Stomach (tissue), 9 donors: Measurements from ENCODE around the gene ABCA7. TPM values are rescaled to one million over a fixed set of nuclear protein-coding genes. Genes with fewer than 3 reads are reported as not detected.

ENCODE experiments used
- DNase-seq, 2 donors: peaks; one replicate each; pipeline versions ENCODE4 v3.0.0 to v3.0.0-alpha.2; 2013 to 2019
- H3K27ac ChIP-seq, 5 donors: fragments of 200-600 bp in 4 of 5; sonication (generic) in 4 of 5; one replicate each; pipeline ENCODE4 v1.5.1; 2013 to 2019; ENCODE audit warnings: mild to moderate bottlenecking in 1 of 5, moderate library complexity in 1 of 5
- H3K27me3 ChIP-seq, 3 donors: fragments of 200-600 bp; sonication (generic); one replicate each; pipeline ENCODE4 v1.5.1; 2017 to 2019; ENCODE audit warnings: mixed run types in 1 of 3
- H3K36me3 ChIP-seq, 4 donors: fragments of 200-600 bp; sonication (generic); 1 replicate in 3 of 4; 2 replicates in 1 of 4; pipeline ENCODE4 v1.5.1; 2016 to 2019
- H3K4me1 ChIP-seq, 4 donors: fragments of 200-600 bp; sonication (generic); one replicate each; pipeline ENCODE4 v1.5.1; 2016 to 2019
- H3K4me3 ChIP-seq, 4 donors: fragments of 200-600 bp; sonication (generic) in 3 of 4; one replicate each; pipeline ENCODE4 v1.5.1; 2016 to 2019; ENCODE audit warnings: mild to moderate bottlenecking in 1 of 4
- H3K9me3 ChIP-seq, 4 donors: fragments of 200-600 bp; sonication (generic); one replicate each; pipeline ENCODE4 v1.5.1; 2016 to 2019
- EP300 ChIP-seq: sonication (generic); formaldehyde crosslinking; IDR thresholded peaks from one replicate; pipeline ENCODE4 v1.6.1; 2017; ENCODE audit warnings: antibody characterized with exemption
- POLR2A ChIP-seq, 4 donors: fragments of 450-650 bp; IDR thresholded peaks; one replicate each; pipeline ENCODE4 v1.6.1; 2016; ENCODE audit warnings: antibody characterized with exemption in 4 of 4, control low read depth in 2 of 4, mild to moderate bottlenecking in 1 of 4, moderate library complexity in 1 of 4
- POLR2AphosphoS5 ChIP-seq, 3 donors: sonication (generic); formaldehyde crosslinking; IDR thresholded peaks; one replicate each; pipeline ENCODE4 v1.6.1; 2016; ENCODE audit warnings: antibody characterized with exemption in 3 of 3
- WGBS, 5 donors: extraction: QIAGEN DNeasy Blood & Tissue Kit in 3 of 5; methylation state at CpG; one replicate each; pipeline versions ENCODE4 v1.1.5 to v1.1.7; 2013 to 2018; 5-methylcytosine and 5-hydroxymethylcytosine counted together
- intact Hi-C: fragments of 100-400 bp; cut with DNase I; formaldehyde crosslinking; loops from one replicate; pipeline ENCODE4 v1.15.1; 2023; ENCODE audit warnings: low total_unique reads
- polyA plus RNA-seq, 3 donors: library from polyadenylated mRNA; stranded (reverse); fragments of 200-250 nt; gene quantifications; one replicate each; pipeline ENCODE4 v1.2.3, GENCODE V29; 2013
- total RNA-seq, 5 donors: library from RNA; depleted of rRNA; stranded (reverse); fragments of >200 nt; gene quantifications; one replicate each; pipeline versions ENCODE4 v1.1.0 to v1.2.3, GENCODE V29; 2014 to 2016
- TF ChIP-seq, protein P1 (sequence below), 7 experiments: fragments of 450-650 bp in 4 of 7; fragments of 200-600 bp in 3 of 7; sonication (generic) in 3 of 7; IDR thresholded peaks; one replicate each; pipeline ENCODE4 v1.5.1; 2016 to 2019; ENCODE audit warnings: antibody characterized with exemption in 7 of 7, control low read depth in 2 of 7, mild to moderate bottlenecking in 1 of 7
- donor health status: healthy with polysubstance abuse.
- donor health status: Bipolar disorder and iron deficiency.
- donor health status: healthy.

Gene ABCA7
- total and polyA plus RNA-seq, 8 donors = 5.1 to 144 (median 34.7) TPM

DNA sequence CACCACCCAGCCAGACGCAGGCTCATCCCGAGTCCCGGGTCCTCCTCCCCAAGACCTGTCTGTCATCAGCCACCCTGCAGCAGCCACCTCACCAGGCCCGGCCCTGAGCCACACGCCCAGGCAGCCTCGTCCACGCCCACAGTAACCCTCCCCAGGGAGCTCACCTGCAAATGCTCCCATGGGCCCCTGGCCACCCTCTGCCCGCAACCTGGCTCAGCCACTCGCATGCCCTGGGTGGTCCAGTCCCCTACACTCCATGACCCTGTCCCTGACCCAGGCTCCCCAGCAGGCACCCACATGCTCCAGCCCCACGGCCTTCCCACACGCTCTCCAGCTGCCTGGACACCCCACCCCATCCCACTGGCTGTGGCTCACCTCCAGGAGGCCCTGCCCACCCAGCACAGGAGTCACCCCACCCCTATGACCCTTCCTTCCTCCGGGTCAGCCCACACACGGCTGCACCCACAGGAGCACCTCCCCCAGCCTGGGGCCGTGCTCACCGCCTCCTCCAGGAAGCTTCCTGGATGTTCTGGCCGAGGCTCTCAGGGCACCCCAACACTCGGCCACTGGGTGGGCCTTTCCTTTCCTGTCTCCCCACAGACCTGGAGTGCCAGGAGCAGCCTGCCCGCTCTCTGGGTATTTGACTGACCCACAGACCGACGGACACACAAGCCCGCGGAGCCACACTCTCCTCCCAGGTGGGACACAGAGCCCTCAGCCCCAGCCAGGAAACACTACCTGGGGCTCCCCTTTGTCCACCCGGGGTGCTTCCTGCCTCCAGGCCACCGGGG is 22.6 kb upstream of the ABCA7 start:
- peak overlapping the region; percentile 34 to 99 (median 57) for H3K27ac ChIP-seq
- no peaks in the 10 kb centered on the region for H3K9me3 ChIP-seq
- no peaks in the 10 kb centered on the region for H3K27me3 ChIP-seq
- H3K4me3 ChIP-seq = peak overlapping the region in 3 of 4 donors; percentile 2 to 32 (median 3)
- H3K36me3 ChIP-seq = peaks cover 15 to 34% (median 32%) of the 10 kb centered on the region in 4 donors
- peak; percentile 62 to 78 for DNase-seq
- H3K4me1 ChIP-seq = peaks cover 49 to 80% (median 67%) of the 10 kb centered on the region in 4 donors
- WGBS, 5 donors = 36 to 50% (median 45%) methylated on average over 16 to 24 of the region's 24 CpGs
- intact Hi-C loops = no loop called here
- no peak for TF ChIP-seq EP300
- TF ChIP-seq, protein P1, sequence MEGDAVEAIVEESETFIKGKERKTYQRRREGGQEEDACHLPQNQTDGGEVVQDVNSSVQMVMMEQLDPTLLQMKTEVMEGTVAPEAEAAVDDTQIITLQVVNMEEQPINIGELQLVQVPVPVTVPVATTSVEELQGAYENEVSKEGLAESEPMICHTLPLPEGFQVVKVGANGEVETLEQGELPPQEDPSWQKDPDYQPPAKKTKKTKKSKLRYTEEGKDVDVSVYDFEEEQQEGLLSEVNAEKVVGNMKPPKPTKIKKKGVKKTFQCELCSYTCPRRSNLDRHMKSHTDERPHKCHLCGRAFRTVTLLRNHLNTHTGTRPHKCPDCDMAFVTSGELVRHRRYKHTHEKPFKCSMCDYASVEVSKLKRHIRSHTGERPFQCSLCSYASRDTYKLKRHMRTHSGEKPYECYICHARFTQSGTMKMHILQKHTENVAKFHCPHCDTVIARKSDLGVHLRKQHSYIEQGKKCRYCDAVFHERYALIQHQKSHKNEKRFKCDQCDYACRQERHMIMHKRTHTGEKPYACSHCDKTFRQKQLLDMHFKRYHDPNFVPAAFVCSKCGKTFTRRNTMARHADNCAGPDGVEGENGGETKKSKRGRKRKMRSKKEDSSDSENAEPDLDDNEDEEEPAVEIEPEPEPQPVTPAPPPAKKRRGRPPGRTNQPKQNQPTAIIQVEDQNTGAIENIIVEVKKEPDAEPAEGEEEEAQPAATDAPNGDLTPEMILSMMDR (IDR thresholded peaks at IDR 0.05) = no peak
- TF ChIP-seq POLR2AphosphoS5 (IDR thresholded peaks at IDR 0.05) = no peak
- no peak for TF ChIP-seq POLR2A (IDR thresholded peaks at IDR 0.05)

DNA sequence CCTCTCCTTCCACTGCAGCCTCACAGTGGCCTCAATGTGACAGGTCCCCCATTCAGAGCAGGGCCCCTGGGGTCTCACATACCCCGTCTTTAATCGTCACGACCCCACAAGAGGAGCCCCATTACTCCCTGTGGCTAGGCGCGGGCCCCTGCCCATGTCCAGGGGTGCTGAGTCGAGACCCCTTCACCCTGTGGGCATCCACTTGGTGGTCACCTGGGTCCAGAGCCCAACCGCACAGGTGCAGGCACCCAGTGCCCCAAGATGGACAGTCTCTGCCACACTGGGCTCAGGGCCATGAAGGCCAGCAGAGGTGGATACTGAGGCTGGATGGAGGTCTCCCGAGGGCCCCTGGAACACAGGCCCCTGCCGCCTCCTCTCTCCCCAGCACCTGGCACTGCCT is 22.0 kb upstream of the ABCA7 start:
- no peak for DNase-seq
- Histone ChIP-seq H3K4me3 (peak overlapping the region in 2 of 4 donors; percentile 32 to 96), H3K27me3 (no peaks in the 10 kb centered on the region), H3K27ac (peak overlapping the region; percentile 34 to 99 (median 57)), H3K36me3 (peaks cover 9 to 28% (median 26%) of the 10 kb centered on the region in 4 donors), H3K9me3 (no peaks in the 10 kb centered on the region), H3K4me1 (peaks cover 49 to 86% (median 70%) of the 10 kb centered on the region in 4 donors)
- TF ChIP-seq POLR2AphosphoS5 (IDR thresholded peaks at IDR 0.05) = no peak
- TF ChIP-seq EP300 = no peak
- no peak for TF ChIP-seq POLR2A (IDR thresholded peaks at IDR 0.05)
- 78 to 98% (median 86%) methylated on average over 7 to 9 of the region's 9 CpGs for WGBS, 5 donors
- intact Hi-C loops = no loop called here

GRCh38 chr19:1018393-1018792 is 21.5 kb upstream of the ABCA7 start:
- DNase-seq = no peak
- 52 to 64% (median 57%) methylated on average over 5 of the region's 5 CpGs for WGBS, 5 donors
- Histone ChIP-seq H3K4me1 (peaks cover 49 to 89% (median 72%) of the 10 kb centered on the region in 4 donors), H3K9me3 (no peaks in the 10 kb centered on the region), H3K27me3 (no peaks in the 10 kb centered on the region), H3K27ac (peak overlapping the region in 3 of 5 donors; percentile 53 to 99 (median 96)), H3K36me3 (peaks cover 5 to 23% (median 21%) of the 10 kb centered on the region in 4 donors), H3K4me3 (peak overlapping the region in 2 of 4 donors; percentile 96 to 97)
- intact Hi-C loops = no loop called here
- TF ChIP-seq, protein P1 (IDR thresholded peaks at IDR 0.05) = no peak
- TF ChIP-seq EP300 (no peak), POLR2A (IDR thresholded peaks at IDR 0.05) (no peak), POLR2AphosphoS5 (IDR thresholded peaks at IDR 0.05) (no peak)

DNA sequence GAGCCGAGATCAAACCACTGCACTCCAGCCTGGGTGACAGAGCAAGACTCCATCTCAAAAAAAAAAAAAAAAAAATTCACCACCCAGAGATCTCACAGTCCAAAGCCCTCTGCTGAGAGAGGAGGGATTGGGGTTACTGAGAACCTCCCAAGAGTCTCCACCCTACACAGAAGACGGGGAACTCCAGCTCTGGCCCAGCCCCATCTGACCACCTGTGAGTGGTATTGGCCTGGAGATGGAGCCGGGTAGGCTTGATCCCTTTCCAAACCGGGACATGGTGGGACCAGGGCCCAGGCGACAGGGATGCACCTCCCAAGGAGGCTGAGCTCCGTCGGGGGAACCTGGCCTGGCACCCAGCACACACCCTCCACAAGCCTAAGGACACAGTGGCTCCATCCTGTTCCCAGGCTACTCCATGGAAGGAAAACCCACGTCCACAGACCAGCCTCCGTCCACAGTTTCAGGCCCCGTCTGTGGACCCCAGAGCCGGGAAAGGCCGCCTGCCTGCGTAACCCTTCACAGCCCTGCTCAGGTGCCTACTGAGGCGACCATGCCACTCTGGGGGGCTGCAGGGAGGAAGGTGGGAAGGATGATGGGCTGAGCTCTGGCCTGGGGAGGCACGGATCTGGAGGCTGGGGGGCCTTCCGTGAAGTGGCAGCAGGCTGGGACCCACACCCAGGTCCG is 20.8 kb upstream of the ABCA7 start:
- 38 to 54% (median 50%) methylated on average over 12 to 17 of the region's 17 CpGs for WGBS, 5 donors
- TF ChIP-seq, protein P1 (IDR thresholded peaks at IDR 0.05) = no peak
- no peak for TF ChIP-seq POLR2A (IDR thresholded peaks at IDR 0.05)
- TF ChIP-seq POLR2AphosphoS5 (IDR thresholded peaks at IDR 0.05) = no peak
- no peak for TF ChIP-seq EP300
- H3K27me3 ChIP-seq = no peaks in the 10 kb centered on the region
- intact Hi-C loops = no loop called here
- peak overlapping the region; percentile 96 to 97 (median 97) for H3K4me3 ChIP-seq
- peaks cover 0 to 16% (median 14%) of the 10 kb centered on the region in 4 donors for H3K36me3 ChIP-seq
- peak overlapping the region in 3 of 5 donors; percentile 89 to 99 (median 96) for H3K27ac ChIP-seq
- peaks cover 49 to 83% (median 70%) of the 10 kb centered on the region in 4 donors for H3K4me1 ChIP-seq
- H3K9me3 ChIP-seq = no peaks in the 10 kb centered on the region
- DNase-seq = no peak
